DMS 273 (cell line): ENCODE measurements around the gene PRSS27.
A peak's percentile ranks its signal among the peaks of the same experiment; 100 is the strongest.
"Not testable (repeated sequence)": the region's sequence is repeated elsewhere in the genome, so short reads cannot be mapped to it uniquely, and the experiment has no call there.

ENCODE experiments used
- DNase-seq: peaks from one replicate; lab custom pipeline; 2025; ENCODE audit not compliant: unreplicated experiment; lab: John Stamatoyannopoulos, UW

The PRSS27 gene

DNA sequence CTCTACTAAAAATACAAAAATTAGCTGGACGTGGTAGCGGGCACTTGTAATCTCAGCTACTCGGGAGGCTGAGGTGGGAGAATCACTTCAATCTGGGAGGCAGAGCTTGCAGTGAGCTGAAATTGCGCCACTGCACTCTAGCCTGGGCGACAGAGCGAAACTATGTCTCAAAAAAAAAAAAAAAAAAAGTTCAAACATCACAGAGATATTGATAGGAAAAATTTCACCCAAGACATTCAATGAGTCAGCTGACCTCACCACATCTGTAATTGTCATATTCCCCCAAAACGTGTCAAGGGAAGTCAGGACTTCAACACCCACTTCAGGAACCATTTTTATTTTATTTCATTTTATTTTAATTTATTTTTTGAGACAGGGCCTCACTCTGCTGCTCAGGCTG, 8.0 kb upstream of the PRSS27 start:
- no peak for DNase-seq

DNA sequence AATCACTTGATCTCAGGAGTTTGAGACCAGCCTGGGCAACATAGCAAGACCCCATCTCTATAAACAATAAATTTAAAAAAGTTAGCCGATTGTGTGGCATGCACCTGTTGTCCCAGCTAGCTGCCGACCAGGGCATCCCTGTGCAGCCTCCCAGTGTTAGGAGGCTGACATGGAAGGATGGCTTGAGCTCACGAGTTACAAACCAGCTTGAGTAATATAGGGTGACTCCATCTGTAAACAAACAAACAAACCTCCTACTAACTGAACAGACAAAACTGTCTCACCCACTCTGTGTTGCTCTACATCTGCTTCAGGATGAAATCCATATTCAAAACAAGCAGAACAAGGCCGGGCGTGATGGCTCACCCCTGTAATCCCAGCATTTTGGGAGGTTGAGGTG, 6.9 kb upstream of the PRSS27 start:
- no peak for DNase-seq

DNA sequence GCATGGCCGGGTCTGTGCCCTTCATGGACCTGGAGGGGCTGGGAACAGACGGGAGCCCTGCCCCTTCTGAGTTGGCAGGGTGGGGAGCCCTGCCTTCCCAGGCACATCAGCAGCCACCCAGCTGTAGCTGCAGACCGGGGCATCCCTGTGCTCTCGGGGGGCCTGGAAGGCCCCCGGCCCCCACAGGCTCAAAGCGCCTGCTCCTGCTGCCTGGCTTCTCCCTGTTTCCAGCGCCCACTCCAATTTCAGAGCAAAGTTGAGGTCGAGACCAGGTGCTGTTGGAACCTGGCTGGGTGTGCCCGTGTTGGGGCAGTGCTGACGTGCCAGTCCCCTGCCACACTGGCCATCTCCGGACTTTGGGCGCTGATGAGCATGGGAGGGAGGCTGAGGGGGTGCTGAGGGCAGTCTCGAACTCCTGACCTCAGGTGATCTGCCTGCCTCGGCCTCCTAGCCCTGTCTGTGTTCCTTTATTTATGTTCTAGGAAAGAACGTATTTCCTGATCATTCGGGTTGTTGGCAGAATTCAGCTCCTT, 4.9 kb upstream of the PRSS27 start:
- DNase-seq = no peak

DNA sequence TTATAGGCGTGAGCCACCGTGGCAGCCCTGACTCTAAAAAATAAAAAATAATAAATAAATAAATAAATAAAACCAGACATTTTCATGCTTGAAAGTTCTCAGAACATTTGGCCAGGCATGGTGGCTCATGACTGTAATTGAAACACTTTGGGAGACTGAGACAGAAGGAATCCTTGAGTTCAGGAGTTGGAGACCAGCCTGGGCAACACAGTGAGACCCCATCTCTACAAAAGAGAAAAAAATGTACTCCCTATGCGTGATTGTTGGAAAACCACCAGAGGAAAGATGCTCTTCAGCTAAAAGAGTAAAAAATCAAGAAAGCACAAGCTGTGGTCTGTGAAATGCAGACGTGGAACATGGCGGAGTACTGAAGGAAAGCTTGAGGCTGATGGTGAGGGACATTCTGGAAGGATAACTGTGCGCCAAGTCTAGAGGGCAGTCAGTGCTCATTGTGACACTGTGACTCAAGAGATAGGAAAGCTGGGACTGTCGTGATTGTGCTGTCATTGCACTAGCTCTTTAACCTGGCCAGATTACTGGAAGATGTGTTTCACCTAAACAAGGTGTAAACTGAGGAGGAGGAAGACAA, 4.2 kb upstream of the PRSS27 start:
- no peak for DNase-seq

DNA sequence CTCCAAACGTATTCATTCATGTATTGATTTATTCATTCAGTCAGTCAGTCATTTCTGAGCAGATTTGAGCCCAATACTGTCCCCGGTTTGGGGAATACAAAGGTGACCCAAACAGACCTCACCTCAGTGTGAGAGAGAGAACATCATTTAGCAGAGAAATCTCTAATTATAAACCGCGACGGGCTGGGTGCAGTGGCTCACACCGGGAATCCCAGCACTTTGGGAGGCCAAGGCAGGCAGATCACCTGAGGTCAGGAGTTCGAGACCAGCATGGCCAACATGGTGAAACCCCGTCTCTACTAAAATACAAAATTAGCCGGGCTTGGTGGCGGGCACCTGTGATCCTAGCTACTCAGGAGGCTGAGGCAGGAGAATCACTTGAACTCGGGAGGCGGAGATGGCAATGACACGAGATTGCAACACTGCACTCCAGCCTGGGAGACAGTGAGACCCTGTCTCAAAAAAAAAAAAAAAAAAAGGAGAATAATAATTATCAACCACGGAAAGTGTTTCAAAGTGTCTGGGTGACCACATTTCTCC, 1.7 kb upstream of the PRSS27 start:
- not testable (repeated sequence) for DNase-seq

DNA sequence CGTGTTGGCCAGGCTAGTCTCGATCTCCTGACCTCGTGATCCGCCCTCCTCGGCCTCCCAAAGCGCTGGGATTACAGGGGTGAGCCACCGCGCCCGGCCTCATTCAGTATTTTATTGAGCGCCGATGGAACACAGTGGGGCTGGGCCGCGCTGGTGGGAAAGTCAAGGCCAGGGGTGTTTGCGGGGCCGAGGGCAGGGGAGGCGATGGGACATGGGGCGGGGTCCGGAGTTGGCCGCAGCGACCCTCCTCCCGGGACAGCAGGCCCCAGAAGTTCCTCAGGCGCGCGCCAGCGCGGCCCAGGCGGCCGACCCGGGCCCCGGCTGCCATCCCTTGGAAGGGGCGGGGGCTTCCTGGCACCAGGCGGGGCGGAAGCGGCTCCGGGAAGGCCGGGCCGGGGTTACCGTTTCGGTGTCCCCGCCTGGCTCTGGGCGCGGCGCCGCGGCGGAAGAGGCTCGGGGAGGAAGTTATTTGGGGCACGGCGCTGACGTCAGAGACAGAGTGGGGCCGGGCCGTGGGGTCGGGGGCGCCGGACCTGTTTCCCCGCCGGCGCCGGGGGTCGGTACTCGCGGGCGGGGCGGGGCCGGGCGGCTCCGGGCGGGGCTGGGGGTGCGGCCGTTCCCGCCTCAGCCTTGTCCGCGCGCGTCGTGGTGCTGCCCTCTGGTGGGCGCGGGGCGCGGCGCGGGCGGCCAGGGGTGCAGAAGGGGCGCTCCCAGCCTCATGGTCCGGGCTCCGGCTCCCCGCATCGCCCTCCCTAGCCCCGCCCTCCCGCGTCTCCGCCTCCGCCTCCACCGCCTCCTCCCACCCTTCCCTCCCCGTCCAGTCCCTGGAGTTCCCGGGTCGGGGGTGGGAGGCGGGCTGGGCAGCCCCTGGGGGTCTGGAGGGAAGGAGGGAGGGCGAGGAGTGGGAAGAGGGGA, 952 bp upstream of the PRSS27 start:
- DNase-seq = peak; percentile 98

DNA sequence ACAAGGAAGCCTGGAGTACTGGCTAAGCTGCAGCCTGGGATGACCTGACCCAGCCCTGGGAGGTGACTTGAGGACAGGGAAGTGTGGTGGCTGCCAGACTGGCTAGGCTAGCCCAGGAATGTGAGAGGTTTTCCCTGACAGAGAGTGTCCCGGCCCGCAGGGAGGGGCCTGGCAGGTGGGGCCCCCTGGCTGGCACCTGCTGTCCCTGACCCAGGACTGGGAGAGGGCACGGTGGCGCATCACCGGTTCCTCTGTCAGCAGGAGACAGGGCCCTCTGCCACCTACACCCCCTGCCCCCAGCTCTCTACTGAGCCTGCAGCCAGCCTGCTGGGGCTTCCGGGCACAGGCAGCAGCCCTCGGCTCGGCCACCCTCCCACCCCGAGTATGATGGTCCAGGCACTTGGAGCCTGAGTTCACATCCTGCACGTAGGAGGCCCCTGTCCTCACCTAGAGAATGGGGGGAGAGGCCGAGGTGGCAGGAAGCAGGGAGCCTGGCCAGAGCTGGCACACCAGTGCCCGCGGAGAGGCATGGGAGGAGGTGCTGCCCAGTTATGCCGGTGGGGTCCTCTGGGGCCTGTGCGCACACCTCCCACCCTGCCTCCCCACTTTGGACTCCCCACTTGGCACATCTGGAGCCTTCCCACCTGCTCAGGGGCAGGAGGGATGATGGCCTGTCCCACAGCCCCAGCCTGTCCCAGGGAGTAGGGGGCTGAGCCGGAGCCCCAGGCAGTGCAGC, 528 bp downstream of the PRSS27 start:
- DNase-seq = peak; percentile 44

DNA sequence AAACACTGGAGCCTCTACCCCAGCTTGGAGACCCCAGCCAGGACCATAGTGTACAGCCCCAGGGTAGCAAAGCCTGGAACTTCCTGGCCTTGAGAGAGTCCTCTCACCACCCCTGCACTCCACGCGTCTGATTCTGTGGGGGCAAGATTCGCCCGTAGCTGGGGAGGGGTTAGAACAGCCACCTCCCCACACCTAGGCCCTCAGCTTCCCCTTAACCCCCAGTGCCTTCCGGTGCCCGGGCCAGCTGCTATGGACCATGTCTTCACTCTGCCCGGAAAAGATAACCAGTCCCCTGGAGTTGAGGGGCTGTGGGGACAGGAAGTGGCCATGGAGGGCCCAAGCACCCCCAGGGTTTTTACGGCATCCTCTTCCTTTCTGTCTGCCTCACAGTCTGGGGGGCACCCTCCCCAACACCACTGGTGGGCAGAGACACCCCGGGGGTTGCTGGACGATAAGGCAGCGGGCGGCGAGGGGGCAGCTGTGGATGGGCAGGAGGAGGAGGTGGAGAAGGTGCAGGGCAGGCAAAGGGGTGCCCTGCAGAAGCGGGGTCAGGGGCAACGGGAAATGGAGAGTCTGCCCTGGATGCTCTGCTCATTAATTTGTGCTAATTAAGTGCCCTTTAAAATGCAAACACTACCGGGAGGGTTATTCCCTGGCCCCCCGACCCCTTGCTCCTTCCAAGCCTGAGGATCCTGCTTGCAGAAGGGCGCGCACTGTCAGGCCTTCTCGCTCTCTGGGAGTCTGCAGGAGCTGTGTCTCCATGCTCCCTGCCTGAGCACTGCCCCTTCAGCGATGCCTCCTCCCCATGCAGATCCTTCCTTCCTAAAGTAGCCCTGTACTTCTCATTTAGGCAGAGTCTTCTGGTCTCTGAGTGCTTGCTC, 2.4 kb downstream of the PRSS27 start:
- DNase-seq = no peak

DNA sequence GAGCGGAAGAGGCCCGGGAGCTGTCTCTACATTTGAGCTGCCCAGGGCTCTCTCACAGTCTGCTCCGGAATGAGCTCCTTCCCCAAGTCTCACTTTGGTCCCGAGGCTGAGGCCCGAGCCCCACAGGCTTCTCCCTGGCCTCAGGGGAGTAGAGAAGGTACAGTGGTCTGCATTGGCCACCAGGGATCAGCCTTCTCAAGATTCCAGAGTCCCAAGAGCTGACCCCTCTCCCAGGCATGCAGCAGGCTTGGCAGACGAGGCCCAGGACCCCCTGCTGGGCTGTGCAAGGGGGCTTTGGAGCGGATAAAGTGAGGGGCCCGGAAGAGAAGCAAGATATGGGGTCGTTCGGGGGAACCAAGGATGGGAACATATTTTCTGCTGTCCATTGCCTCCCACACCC, 3.1 kb downstream of the PRSS27 start:
- DNase-seq = no peak

DNA sequence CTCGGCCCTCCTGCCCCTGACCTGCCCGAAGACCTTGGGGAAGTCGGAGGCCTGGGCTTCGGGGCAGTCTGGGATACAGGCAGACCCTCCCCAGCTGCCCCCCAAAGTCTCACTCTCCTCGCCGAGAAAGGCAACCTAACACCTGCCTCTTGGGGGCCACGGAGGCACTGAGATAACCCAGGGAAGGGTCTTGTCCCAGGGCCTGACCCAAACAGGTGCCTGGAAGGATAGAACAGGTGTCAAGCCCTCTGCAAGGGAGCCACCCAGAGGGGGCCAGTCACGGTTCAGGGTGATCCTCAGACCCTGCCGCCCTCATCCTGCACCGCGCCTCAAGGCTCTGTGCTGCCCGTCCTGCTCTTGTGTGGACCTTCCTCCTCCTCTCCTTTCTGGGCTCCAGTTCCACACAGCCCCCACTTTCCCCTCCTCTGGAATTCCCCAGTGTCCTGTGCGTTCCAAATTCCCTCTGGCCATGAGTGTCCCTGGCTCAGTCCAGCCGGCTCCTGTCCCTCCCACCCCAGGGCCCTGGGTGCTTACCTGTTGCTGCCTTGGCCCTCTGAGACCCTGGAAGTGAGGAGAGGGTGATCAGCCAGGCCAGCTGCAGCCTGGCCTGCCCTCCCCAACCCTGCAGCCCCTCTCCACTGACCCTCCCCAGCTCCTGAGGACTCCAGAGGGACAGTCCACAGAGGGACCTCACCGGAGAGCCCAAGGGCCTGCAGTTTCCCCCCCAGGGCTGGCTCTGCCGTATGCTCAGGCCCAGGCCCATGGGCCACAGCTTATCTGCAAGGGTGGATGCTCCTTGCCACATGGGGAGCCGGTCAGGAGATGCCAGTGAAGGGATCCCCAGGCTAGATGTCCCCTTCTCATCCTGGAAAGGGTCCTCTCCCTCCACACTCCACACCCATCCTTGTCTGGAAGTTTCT, 3.8 kb downstream of the PRSS27 start:
- DNase-seq = no peak

DNA sequence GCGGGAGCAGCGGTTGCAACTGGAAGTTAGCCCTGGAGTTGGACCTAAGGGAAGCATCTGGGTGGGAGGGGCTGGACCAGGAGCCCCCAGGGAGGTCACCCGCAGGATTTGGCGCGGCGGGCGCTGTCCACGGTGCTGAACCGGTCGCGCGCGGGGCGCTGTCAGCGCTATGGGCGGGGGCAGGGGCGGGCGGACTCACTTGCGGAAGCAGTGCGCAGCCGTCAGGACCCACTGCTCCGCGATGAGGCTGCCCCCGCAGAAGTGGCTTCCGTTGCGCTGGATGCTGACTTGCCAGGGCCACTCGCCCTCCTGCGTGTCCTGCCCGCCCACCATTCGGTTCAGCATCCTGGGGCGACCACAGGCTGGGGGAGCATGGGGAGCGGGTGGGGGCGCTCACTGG, 4.5 kb downstream of the PRSS27 start:
- no peak for DNase-seq

DNA sequence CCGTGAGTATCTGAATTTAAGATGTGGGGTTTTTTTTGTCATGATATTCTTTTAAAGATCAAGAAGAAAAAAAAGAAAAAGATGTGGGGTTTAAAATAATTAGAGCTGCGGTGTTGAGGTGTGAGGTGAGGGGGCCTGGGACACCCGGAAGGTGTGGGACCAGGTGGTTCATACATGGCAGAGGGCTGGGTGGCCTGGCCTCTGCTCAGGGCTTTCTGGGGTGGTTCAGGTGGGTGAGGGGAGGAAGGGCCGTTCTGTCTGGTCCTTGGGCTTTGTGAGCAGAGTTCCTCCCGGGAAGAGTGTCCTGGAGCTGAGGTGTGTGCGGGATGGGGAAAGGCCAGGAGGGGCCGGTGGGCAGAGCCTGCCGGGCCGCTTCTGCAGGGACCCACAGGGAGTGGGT, 5.0 kb downstream of the PRSS27 start:
- DNase-seq = no peak

DNA sequence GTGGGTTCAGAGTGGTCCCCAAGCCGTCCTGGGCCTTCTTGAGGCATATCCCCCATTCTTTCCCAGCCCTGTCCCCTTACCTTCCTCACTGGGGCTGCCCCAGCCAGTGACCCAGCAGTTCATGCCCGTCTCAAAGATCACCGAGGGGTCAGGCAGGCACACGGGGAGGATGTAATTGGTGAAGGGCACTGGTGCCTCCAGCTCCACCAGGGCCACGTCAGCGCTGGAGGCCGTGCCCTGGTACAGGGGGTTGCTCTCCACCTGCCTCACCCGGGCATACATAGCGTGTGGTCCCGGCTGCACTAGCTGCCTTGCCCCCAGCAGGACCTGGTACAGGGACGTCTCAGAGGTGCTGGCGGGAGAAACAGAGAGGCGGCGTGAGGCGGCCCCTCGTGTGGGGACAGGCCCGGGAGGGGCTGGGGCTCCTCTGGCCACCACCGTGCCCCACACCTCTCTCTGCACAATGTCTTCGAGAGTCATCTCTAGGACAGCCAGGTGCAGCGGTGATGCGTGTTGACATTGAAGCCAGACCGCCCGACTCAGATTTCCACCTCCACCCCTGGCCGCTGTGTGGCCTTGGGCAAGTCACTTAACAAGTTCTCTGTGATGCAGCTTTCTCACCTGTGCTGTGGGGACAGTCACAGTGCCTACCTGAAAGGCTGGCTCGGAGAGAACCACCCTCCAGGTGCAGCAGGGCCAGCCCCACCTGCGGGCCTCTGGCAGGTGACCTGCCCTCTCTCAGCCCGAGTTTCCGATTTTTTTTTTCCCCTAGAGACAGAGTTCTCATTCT, 5.8 kb downstream of the PRSS27 start:
- no peak for DNase-seq

DNA sequence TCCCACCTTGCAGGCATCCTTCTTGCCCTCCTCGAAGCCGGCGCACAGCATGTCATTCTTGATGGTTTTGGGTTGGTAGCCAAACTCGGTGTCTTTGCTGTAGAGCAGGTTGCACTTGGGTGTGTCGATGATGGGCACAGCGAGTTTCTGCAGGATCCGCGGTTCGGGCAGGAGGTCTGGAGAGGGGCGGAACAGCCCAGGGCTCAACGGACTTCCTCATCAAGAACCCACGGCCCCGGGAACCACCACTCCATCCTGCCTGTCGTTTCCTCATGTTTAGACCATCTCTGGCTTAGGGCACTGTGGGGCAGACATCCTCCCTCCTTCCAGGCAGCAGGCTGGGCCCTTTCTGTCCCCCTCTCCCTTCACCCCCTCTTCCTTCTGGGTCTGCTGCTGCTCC, 6.5 kb downstream of the PRSS27 start:
- DNase-seq = no peak

DNA sequence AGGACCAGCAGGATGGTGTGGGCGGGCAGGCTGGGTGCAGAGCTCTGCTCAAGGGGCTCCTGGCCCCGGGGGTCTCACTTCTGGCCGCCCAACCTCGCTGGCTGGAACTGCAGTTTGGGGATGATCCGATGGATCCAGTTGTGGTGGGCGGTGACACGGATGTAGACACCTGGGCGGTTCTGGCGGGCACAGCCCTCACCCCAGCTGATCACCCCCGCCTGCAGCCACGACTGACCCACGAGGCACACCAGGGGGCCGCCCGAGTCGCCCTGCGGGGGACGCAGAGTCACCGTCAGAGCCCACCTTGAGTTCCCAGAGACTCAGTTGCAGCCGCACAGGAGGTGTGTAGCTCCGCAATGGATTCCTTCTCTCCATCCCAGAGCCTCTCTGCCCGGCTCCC, 7.5 kb downstream of the PRSS27 start:
- no peak for DNase-seq

DNA sequence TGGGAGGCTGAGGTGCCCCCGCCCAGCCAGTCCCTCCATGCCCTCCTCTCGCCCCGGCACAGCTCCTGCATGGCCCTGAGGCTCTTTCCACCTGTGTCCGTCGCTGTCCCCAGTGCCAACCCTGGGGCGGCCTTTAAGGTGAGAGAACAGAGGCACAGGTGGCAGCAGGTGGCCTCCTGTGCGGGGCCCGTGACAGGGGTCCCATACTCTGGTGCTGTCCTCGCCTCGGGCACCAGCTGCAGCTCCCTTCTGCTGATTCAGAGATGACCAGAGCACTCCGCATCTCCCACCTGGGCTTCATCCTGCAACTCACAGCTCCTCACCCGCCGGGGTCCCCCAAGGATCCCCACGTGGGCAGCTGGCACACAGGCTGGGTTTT, 8.0 kb downstream of the PRSS27 start:
- DNase-seq = no peak

DNA sequence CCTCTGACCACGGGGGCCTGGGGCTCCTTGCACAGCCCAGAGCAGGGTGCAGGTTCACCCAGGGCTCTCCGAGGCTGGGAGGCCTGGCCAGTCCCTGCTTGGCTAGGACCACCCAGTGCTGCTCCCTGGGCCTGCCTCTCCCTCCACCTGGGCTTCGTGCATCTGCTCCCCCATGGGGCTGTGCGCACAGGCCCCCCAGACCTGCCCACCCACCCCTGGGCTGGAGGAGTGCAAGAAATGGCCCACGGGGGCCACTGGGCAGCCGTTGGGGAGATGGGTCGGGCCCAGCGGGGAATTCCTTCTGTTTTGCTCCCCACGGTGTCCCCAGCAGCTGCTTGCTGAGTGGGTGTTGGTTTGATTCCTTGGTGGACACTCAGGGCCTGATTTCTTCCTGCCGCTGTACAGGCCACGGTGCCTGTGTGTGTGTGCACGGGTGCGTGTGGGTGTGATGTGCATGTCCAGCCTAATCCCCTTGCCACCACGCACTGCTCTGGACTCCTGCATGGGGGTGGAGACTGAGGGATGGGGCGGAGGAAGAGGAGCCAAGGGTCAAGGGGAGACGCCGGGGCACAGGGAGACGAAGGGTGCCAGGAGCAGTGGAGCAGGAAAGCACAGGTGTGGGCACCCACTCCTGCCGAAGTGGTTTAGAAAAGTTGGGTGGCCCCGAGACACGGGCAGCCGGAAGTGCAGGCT, 8.5 kb downstream of the PRSS27 start:
- DNase-seq = no peak

DNA sequence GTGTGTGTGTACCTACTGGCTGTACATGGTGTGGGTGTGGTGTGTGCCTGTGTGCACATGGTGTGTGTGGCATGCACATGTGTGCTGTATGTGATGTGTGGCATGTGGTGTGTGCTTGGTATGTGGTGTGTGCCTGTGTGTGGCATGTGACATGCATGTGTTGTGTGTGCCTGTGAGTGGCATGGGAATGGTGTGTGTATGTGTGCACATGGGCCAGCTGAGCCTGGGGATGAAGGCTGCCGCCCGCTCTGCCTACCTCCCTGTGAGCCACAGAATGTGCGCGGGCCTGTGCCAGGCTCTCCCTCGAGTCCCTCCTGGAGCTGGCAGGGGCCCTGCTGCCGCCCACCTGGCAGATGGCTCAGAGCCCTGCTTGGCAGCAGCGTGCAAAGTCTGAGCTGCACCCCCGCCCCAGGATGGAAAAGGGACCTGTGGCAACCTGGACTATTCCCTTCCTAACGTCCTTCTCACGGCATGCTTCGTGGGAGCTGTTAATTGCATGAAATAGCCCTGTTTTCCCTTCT, 9.3 kb downstream of the PRSS27 start:
- peak; percentile 93 for DNase-seq
